NCI-H82 treated with DMSO at 0.1 percent for 48 hours (cell line): ENCODE results near the gene ZCCHC24.

Source experiments
- DNase-seq: peaks from one replicate; lab custom pipeline; 2025; ENCODE audit not compliant: unreplicated experiment; lab: John Stamatoyannopoulos, UW

ZCCHC24 gene

DNA sequence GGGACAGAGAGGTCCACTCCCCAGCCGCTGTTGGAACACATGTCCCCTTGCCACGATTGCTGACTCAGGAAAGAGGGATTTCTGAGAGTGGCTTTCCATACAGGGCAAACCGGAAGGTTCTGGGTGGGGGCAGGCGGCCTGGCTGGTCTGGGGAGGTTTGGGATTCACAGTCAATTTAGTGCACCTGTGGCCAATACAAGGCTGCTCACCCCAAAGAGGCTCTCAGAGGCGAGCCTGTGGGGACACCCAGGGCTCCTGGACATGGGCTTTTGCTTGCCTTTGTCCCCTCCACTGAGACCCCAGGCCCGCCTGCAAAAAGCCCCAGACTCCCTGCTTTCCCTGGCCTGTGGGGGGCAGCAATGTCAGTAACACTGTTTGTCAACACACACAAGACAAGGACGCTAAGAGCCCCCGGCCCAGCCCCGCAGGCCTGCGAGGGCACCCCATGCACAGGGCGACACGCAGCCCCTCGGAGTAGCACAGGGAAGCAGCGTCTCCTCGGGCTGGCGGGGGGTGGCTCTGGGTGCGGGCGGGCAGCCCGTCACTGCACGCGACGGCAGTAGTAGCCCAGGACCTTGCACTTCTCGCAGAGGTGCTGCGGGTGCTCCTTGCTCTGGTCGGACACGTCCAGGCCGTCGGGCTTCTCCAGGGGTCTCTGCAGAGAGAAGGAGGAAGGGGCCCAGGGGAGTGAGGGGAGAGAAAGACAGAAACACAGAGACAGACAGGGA, 59.5 kb downstream of the ZCCHC24 start:
- no peak for DNase-seq

DNA sequence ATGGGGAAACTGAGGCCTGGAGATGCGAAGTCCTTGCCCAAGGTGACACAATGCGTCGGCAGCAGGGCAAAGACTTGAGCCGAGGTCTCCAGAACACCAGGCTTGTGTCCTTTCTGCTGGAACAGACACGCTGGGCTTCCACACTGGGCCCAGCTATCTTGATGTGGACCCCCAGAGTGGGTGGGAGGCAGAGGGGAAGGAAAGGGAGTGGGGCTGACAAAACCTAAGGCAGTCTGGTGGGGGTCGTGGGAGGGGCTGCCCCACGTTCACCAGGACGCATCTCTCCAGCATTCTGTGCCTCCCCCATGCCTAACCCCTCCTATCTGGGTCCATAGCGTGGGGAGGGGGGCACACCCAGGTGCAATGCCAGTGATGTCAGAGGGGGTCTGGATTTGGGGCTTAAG, 60.0 kb downstream of the ZCCHC24 start:
- DNase-seq = no peak

DNA sequence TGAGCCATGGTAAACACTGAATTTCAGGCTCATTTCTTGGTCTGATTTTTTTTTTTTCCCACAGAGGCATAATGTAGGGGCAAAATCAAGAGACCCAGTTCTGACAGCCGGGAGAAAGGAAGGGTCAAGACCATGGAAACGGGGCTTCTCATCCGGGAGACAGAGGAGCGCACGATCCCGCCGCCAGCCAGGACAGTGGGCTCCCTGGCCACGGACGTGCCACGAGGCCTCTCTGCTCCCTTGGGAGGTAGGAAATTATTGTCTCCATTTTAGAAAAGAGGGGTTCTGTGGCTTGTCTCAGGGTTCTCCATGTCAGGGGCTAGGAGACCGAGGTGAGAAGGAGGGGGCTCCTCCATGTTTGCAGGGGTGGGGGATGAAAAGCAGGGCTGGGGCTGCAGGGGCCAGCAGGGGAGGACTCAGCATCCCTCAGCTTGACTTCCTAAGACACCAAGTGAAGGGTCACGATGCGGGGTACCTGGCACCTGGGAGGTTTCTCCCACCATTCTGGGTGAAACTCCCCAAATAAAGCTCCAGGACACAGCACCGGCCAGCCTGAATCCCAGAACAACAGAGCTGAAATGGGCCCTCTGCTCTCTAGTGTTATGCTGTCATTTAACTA, 60.5 kb downstream of the ZCCHC24 start:
- no peak for DNase-seq

DNA sequence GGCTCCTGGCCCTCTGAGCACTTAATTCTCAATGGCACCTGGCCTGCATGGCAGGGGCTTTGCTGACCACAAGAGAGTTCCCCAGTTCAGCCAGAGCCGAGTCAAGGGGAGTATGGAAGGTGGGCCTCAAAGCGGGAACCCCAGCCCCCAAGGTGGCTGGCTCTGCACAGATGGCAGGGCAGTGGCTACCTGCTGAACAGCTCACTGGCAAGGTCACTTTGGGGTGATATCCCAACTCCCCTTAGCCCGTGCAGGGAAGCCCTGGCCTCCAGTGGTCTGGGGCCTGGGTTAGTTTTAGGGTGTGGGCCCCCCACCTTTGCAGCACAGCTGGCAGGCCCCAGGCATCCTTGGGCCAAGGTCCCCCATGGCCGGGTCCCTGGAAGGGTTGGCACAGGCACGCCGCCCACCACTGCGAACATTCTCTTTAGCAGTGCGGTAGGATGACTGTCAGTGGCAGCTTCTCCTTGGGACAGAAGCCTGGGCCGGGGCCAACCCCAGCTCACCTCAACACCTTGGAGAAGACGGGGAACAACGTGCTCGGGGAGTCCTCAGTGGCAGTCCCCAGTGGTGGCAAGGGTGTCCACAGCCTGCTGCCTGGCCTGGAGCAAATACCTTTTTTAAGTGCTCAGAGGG, 61.3 kb downstream of the ZCCHC24 start:
- DNase-seq = no peak

DNA sequence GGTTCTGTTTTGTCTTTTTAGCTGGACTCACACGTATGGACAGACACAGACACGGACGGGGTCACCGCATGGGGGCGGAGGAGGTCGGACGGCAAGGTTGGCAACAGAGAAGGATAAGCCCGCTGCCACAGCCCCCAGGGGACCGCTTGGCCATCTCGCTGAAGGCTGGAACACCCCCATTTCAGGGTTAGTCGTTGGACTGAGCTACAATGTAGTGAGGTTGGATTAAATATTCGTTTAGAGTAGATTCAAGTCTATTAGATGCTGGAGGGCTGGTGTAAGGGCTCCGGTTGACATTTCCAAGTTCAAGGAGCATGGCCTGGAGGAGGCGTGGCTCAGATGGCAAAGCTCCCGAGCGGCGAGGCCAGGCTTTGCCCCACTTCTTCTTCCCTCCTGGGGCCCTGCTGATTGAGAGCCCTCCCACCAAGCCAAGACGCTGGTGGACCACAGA, 62.9 kb downstream of the ZCCHC24 start:
- no peak for DNase-seq

DNA sequence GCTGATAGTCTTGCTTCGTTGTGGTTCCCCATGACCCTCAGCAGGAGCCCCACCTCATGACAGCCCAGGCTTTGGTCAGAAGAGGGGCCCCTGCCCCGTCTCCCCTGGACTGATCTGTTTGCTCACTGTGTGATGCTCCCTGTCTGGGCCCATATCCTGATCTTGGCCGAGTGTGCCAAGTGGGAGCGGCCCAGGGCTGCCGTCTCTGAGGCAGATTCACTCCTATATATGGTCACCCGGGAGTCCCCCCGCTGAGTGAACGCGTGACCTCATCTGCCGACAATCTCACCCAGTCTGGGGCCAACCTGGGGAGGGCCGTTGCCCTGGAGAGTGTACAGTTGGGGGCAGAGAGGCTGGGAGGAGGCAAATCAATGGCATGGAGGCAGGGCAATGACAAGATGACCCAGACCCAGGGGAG, 63.6 kb downstream of the ZCCHC24 start:
- DNase-seq = no peak

DNA sequence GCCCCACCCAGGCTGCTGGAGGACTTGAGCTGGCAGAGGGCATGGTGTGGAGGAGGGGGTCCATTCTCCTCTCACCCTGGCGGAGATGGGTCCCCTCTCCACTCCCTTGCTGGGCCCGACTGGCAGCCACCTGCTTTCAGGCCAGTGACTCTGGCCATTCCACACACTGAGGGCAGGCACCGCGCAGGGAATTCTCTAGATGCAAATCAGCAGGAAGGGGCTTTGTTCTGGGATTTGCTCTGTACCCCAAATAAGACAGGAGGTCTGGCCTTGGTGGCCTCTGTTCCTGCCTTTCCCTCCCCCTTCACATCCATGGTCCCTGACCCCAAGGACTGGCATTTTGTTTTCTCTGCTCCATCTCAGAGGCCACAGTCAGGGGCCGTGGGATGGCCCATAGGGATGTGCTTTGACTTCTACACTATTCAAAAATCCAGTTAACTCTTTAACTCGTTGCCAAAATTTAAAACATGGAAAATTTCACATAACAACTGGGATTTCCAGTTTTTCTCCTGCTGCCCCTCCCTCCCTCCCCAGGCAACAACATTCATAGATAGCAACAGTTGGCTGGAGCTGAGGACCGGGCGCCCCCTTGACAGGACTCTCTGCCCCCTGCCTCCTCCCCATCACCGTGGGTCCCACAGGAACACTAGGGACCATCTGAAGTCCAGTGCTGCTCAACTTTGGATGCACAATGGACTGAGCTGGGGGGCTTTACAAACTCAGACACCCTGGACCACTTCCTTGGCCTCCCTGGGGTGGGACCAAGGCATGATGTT, 64.3 kb downstream of the ZCCHC24 start:
- DNase-seq = no peak

DNA sequence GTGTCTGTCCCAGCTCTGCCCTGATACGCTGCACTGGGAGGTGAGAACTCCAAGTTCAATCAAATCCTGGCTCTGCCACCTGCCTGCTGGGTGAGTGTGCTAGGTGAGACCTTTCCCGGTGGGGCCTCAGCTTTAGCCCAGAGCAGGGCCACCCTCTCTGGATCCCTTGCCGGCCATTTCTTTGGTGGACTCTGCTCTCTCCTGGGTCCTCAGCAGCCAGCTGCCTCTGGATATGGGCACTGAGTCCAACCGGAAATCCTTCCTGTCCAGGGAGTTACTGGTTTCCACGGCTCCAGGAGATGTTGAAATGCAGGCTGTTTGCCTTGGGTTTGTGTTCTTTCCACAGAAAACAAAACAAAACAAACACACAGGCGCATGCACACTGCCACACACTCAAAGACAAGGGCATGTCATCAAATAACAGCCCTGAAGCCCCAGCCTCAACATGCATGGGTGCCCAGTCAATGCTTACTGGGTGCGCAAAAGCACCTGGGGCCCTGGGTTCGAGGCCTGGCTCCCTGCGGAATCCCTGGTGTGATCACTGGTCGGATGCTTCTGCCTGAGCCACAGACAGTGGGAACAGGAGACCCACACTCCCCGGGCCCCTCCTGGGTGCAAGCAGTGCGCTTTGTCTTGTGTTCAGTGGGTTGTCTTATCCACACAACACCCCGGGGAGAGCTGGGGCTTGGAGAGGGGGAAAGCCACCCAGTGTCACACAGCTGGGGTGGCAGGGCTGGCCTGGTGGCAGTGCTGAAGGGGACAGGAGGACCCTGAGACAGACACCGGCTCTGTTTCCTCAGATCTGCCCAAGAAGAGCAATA, 65.1 kb downstream of the ZCCHC24 start:
- no peak for DNase-seq

DNA sequence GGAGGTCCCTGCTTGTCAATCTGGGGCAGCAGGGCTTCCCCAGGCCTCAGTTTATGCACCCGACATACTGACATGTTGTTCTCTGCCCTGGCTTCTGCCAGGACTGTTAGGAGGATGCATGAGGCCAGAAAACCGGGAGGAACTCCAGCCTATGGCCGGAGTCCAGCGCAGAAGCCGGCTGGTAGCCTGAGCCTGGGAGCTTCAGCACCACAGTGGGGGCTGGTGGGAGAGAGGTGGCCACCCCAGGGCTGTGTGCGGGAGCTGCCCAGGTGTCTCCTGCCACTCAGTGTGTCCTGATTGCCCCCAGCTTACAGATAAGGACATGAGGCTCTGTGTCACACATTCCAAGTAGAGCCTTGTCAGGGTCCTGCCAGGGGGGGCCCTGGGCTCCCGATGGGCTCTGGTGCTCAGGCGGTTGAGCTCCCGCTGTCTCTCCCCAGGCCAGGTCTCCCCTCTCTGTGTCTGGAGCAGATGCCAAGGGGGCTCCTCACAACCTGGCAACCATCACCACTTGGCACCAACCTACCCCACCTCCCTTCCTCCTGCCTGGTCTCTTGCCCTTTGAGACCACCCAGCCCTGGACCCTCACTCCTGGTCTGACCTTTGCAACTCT, 65.8 kb downstream of the ZCCHC24 start:
- DNase-seq = no peak

DNA sequence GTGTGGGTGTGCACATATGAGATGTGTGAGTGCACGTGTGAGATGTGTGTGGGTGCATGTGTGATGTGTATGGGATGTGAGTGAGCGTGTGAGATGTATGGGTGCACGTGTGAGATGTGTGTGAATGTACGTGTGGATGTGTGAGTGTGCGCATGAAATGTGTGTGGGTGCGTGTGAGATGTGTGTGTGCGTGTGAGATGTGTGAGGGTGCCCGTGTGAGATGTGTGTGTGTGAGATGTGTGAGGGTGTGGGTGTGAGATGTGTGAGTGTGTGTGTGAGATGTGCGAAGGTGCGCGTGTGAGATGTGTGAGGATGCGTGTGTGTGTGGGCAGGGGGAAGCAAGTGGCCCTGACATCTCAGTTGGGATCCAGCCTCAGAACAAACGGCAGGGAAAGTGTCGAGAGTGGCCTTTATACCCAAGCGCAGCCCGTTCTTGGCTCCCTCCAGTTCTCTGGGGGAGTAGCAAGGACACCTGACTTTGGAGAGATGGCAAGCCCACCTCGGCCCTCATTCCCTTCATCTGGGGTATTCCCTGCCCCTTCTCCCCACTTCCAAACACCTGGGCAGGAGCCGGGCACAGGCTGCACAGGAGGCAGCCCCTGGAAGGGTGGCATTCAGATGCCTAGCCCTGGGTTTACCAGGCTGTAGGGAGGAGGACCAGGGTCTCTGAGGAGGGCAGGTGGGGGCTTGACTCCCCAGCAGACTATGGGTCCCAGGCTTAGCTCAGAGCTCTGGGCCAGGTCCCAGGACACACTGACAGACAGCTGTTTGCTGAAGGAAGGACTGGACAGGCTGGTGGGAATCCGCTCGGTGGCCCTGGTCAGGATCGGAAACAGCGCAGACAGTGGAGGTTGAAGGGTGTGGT, 66.5 kb downstream of the ZCCHC24 start:
- no peak for DNase-seq

DNA sequence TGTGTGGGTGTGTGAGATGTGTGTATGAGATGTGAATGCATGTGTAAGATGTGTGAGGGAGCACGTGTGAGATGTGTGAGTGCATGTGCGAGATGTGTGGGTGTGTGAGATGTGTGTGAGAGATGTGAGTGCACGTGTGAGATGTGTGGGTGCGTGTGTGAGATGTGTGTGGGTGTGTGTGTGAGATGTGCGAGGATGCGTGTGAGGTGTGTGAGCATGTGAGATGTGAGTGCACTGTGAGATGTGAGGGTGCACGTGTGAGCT, 67.1 kb downstream of the ZCCHC24 start:
- no peak for DNase-seq

DNA sequence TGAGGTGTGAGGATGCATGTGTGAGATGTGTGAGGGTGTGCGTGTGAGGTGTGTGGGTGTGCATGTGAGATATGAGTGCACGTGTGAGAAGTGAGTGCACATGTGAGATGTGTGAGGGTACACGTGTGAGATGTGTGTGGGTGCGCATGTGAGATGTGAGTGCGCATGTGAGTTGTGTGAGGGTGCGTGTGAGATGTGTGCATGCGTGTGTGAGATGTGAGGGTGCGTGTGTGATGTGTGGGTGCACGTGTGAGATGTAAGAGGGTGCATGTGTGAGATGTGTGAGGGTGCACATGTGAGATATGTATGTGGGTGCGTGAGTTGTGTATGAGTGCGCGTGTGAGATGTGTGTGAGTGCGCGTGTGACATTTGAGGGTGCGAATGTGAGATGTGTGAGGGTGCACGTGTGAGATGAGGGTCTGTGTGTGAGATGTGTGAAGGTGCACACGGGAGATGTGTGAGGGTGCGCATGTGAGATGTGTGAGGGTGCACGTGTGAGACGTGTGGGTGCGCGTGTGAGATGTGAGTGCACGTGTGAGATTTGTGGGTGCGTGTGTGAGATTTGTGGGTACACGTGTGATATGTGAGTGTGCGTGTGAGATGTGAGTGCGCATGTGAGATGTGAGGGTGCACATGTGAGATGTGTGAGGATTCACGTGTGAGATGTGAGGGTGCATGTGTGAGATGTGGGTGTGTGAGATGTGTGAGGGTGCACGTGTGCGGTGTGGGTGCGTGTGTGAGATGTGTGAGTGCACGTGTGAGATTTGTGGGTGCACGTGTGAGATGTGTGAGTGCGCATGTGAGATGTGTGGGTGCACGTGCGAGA, 67.7 kb downstream of the ZCCHC24 start:
- DNase-seq = no peak

DNA sequence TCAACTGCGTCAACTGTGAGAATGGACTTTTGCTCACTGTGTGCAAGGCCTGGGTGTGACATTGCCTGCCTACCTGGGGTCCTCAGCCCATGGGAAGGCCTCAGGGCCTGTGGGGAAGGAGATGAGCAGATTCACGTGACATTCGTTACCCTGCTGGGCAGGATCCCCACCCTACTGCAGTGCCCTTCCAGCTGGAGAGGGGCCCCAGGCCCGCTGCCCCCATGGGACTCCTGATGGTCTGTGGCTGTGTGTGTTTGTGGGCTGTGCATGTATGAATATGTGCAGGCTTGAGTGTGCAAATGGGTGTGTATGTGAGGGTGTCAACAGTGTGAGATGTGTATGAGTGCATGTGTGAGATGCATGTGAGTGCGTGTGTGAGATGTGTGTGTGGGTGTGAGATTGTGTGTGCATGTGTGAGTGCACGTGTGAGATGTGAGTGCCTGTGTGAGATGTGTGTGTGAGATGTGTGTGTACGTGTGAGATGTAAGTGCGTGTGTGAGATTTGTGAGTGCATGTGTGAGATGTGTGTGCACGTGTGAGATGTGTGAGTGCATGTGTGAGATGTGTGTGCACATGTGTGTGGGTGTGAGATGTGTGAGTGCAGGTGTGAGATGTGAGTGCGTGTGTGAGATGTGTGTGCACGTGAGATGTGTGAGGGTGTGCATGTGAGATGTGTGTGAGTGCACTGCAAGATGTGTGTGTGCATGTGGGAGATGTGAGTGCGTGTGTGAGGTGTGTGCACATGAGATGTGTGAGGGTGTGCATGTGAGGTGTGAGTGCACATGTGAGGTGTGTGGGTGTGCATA, 68.5 kb downstream of the ZCCHC24 start:
- no peak for DNase-seq

DNA sequence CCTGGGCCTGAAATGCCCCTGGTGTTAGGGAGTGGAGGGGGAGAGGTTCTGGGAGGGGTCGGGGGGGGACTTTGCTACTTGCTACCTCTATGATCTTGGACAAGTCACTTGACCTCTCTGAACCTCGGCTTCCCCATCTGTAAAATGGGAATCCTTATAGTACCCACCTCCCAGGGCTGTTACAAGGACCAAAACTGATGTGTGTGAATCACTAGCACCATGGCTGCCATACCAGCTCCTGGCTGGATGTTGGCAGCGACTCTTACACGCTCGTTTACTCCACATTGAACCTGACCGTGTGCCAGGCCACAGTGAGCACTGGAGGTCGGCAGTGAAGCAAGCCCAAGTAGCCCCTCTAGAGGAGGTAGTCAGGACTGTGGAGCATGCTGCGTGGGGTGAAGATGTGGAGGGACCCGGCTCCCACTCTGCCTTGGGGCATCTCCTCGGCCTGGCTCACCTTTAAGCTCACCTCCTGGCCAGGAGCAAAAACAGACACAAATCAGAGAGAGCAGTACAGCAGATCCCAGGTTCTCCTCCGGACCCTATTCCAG, 69.3 kb downstream of the ZCCHC24 start:
- DNase-seq = no peak

DNA sequence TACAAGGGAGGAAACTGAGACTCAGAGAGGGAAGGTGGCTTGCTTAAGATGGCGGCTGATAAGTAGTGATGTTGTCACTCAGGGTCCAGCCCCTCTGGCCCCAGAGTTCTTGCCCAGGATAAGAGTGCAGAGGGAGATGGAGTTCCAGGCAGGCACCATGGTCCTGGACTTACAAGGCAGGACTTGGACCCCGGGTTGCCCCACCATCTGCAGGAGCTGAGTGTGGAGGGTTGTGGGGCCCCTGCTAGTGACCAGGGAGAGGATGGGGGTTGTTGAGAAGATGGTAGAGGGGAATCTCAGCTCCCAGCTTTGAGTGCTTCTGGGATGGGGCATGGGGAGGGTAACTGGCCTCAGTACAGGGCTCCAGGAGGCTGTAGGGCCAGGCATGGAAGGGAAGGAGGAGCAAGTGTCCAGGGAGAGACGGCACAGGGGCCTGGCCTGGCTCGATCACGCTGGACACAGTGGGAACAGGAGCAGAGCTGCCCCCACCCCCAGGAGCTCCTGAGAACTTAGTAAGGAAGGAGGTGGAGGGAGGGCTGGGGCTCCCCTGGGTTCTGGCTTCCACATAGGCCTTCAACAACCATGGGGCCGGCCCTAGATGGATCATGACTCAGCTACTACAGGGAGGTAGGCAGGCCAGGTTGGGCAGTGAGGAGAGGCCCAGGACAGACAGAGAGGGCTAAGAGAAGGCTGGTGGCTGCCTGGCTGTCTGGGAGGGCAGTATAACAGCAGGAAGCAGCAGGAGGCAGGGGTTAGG, 69.9 kb downstream of the ZCCHC24 start:
- DNase-seq = no peak

DNA sequence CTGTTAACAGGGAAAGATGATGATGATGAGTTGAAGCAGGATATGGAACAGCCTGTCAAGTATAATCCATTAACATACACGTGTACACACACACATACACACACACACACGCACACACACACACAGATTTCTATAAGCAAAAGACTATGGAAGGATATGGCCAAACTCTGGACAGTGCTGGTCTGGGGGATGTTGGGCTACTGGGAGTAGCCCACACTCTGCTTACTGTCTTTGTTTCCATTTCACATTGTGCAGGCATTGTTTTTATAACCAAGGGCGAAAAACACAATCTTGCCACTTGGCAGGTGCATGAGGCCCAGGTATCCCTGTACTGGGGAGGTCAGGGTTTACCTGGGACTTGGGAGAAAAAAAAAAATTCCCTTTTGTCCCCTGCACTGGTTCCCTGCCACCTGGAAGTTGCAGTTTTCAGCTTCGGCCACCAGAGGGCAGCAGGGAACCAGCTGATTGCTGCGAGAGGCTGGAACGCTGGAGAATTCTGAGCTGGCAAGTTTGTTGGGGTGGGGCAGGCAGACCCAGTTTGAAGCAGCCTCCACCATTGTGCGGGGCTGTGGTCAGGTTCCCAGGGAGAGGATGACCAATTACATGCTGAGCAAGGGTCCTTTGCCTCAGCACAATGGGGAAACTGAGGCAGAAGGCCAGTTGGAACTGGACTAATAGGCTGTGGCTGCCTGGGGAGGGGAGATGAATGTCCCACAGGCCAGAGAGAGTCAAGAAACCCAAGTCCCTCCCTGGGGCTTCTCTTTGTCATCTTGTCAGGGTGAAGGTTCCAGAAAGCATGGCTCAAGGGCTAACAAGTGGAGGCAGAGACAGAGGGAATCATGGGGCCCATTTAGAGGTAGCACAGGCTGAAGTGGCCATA, 70.9 kb downstream of the ZCCHC24 start:
- peak; percentile 21 for DNase-seq
